Measurements from ENCODE around the gene ZNF471.

Gene ZNF471

GRCh38 chr19:56504581-56504980 lies 3.1 kb upstream of the ZNF471 start:
- no peak for TF ChIP-seq CTCF (IDR thresholded peaks at IDR 0.05; ENCODE audit: low read depth, low read length)
- no peak for DNase-seq (ENCODE audit: extremely low read depth, low read depth)

GRCh38 chr19:56508290-56508778 lies 679 bp downstream of the ZNF471 start:
- no peak for DNase-seq (ENCODE audit: extremely low read depth, low read depth)
- TF ChIP-seq CTCF (IDR thresholded peaks at IDR 0.05; ENCODE audit: low read depth, low read length), result no peak

GRCh38 chr19:56525214-56525860 lies 17.7 kb downstream of the ZNF471 start:
- no peak for DNase-seq (ENCODE audit: extremely low read depth, low read depth)
- TF ChIP-seq CTCF (IDR thresholded peaks at IDR 0.05; ENCODE audit: low read depth, low read length), result no peak

- DNase-seq (ENCODE audit: extremely low read depth, low read depth), result no peak
Measured at GRCh38 chr19:56537442-56537841, 29.8 kb downstream of the ZNF471 start.

GRCh38 chr19:56538254-56538760 lies 30.7 kb downstream of the ZNF471 start:
- TF ChIP-seq CTCF (IDR thresholded peaks at IDR 0.05; ENCODE audit: low read depth, low read length), result no peak
- peak; percentile 57 for DNase-seq (ENCODE audit: extremely low read depth, low read depth)

More at GRCh38 chr19:56537442-56537841, 29.8 kb downstream of the ZNF471 start:
- TF ChIP-seq CTCF (IDR thresholded peaks at IDR 0.05; ENCODE audit: low read depth, low read length), result no peak

GRCh38 chr19:56538761-56539263 lies 31.2 kb downstream of the ZNF471 start, which contains the start of gene ZFP28:
ZFP28 (plus strand) TSS chr19:56538948; CDS start chr19:56539019, 71 bp downstream.
- TF ChIP-seq CTCF (IDR thresholded peaks at IDR 0.05; ENCODE audit: low read depth, low read length), result no peak
- DNase-seq (ENCODE audit: extremely low read depth, low read depth), result no peak

- DNase-seq (ENCODE audit: extremely low read depth, low read depth), result no peak
- TF ChIP-seq CTCF (IDR thresholded peaks at IDR 0.05; ENCODE audit: low read depth, low read length), result no peak
Measured at GRCh38 chr19:56543776-56544175, 36.1 kb downstream of the ZNF471 start.

Data from AG09319 (cell line).